GM12878 (cell line): ENCODE results near the gene DNTTIP2. TPM values are rescaled to one million over a fixed set of nuclear protein-coding genes. Genes with fewer than 3 reads are reported as not detected.

Source experiments
- ATAC-seq: fragments of 200-7000 bp; cut with Tn5 transposase; 3 replicates; pipeline ENCODE4 v1.9.1; 2020; ENCODE audit warnings: mild to moderate bottlenecking, moderate library complexity
- BruUV-seq: library from RNA; stranded (reverse); fragments of 400-500 nt; replicated peaks from 2 replicates; lab custom pipeline; 2021; lab: Mats Ljungman, UMichigan
- CTCF ChIA-PET: fragments of 300-600 bp; sonication (Branson Sonifier 250); formaldehyde crosslinking; extraction: SDS; loops from one replicate; lab custom pipeline; 2021; ENCODE audit warnings: inconsistent platforms; lab: Yijun Ruan, JAX
- POLR2A ChIA-PET: fragments of 350-600 bp; formaldehyde crosslinking; extraction: SDS; loops from one replicate; lab custom pipeline; 2021; ENCODE audit warnings: inconsistent platforms; lab: Charles Lee
- RAD21 ChIA-PET: fragments of 300-600 bp; sonication (Branson Sonifier 250); formaldehyde crosslinking; loops from one replicate; lab custom pipeline; 2023; ENCODE audit warnings: antibody characterized with exemption; ENCODE audit not compliant: unreplicated experiment; lab: Charles Lee
- SMC1A ChIA-PET: fragments of 300-600 bp; sonication (Branson Sonifier 250); formaldehyde crosslinking; loops from one replicate; lab custom pipeline; 2023; ENCODE audit not compliant: unreplicated experiment, uncharacterized antibody; lab: Charles Lee
- DNase-seq: peaks from one replicate; pipeline ENCODE4 v3.0.0-alpha.2; 2011; ENCODE audit warnings: low read depth, low spot score
- FAIRE-seq: peaks from 3 replicates; lab custom pipeline; 2011; peaks lifted over from hg19 to GRCh38; lab: Jason Lieb, UNC
- H2AFZ ChIP-seq: 2 replicates; pipeline ENCODE4 v1.6.0; 2011; ENCODE audit warnings: low read depth, low read length, control low read depth; ENCODE audit not compliant: control insufficient read depth
- H3K27ac ChIP-seq: 2 replicates; pipeline ENCODE4 v1.5.1; 2011; ENCODE audit warnings: control low read depth; ENCODE audit not compliant: control insufficient read depth, insufficient read depth
- H3K27me3 ChIP-seq, 2 experiments: replicated peaks in 1 of 2; 2 replicates each; pipeline versions ENCODE4 v1.6.0 to v1.6.1; 2011; ENCODE audit warnings: low read length in 1 of 2; ENCODE audit not compliant: control insufficient read depth in 2 of 2, insufficient read depth in 2 of 2
- H3K36me3 ChIP-seq, 2 experiments: 2 replicates each; pipeline ENCODE4 v1.5.1; 2011; ENCODE audit warnings: low read length in 1 of 2; ENCODE audit not compliant: control insufficient read depth in 2 of 2, insufficient read depth in 2 of 2
- H3K4me1 ChIP-seq: 2 replicates; pipeline ENCODE4 v1.6.1; 2011; ENCODE audit warnings: mild to moderate bottlenecking, low read length, moderate library complexity, mixed read lengths; ENCODE audit not compliant: control insufficient read depth, insufficient read depth
- H3K4me2 ChIP-seq: 2 replicates; pipeline ENCODE4 v1.6.0; 2011; ENCODE audit warnings: control low read depth; ENCODE audit not compliant: control insufficient read depth, insufficient read depth
- H3K4me3 ChIP-seq: fragments of 200-600 bp; sonication (generic); 2 replicates; pipeline ENCODE4 v1.5.1; 2016
- H3K79me2 ChIP-seq: 2 replicates; pipeline ENCODE4 v1.6.0; 2011; ENCODE audit warnings: low read length; ENCODE audit not compliant: control insufficient read depth, insufficient read depth
- H3K9ac ChIP-seq: 2 replicates; pipeline ENCODE4 v1.8.0; 2011; ENCODE audit warnings: low read length, control low read depth, mixed read lengths; ENCODE audit not compliant: control insufficient read depth, insufficient read depth
- H3K9me3 ChIP-seq: replicated peaks from 3 replicates; pipeline ENCODE4 v1.5.1; 2011; ENCODE audit warnings: mild to moderate bottlenecking, low read length; ENCODE audit not compliant: control insufficient read depth, insufficient read depth
- H4K20me1 ChIP-seq: 2 replicates; pipeline ENCODE4 v1.6.0; 2011; ENCODE audit not compliant: control insufficient read depth, insufficient read depth
- BMI1 ChIP-seq: fragments of 450-650 bp; IDR thresholded peaks from 2 replicates; pipeline ENCODE4 v1.6.1; 2016; ENCODE audit warnings: mild to moderate bottlenecking, moderate library complexity, borderline replicate concordance
- CHD1 ChIP-seq: IDR thresholded peaks from 2 replicates; pipeline ENCODE4 v1.6.1; 2012; ENCODE audit warnings: low read depth, low read length, improper control_type of control experiment
- CREB1 ChIP-seq: IDR thresholded peaks from 2 replicates; pipeline ENCODE4 v1.6.1; 2012; ENCODE audit warnings: low read depth, mild to moderate bottlenecking, inconsistent platforms
- CUX1 ChIP-seq: IDR thresholded peaks from 2 replicates; pipeline ENCODE4 v1.6.1; 2012; ENCODE audit warnings: improper control_type of control experiment, low read depth, low read length; ENCODE audit not compliant: insufficient replicate concordance
- EGR1 ChIP-seq, 2 experiments: IDR thresholded peaks; 1 replicate in 1 of 2; 2 replicates in 1 of 2; pipeline ENCODE4 v1.6.1; 2011 to 2012; ENCODE audit warnings: low read depth in 2 of 2, low read length in 2 of 2, borderline replicate concordance in 1 of 2, mild to moderate bottlenecking in 1 of 2, moderate library complexity in 1 of 2
- FOXM1 ChIP-seq: IDR thresholded peaks from 2 replicates; pipeline ENCODE4 v1.6.1; 2012; ENCODE audit warnings: low read depth, mild to moderate bottlenecking, inconsistent platforms, low read length, moderate library complexity
- IRF5 ChIP-seq: fragments of 450-650 bp; IDR thresholded peaks from 2 replicates; pipeline ENCODE4 v1.6.1; 2017; ENCODE audit warnings: borderline replicate concordance
- MLLT1 ChIP-seq: fragments of 450-650 bp; IDR thresholded peaks from 2 replicates; pipeline ENCODE4 v1.6.1; 2016; ENCODE audit warnings: mild to moderate bottlenecking
- MTA3 ChIP-seq: IDR thresholded peaks from 2 replicates; pipeline ENCODE4 v1.6.1; 2012; ENCODE audit warnings: low read length, inconsistent platforms, borderline replicate concordance
- MYB ChIP-seq: fragments of 150-350 bp; IDR thresholded peaks from 2 replicates; pipeline ENCODE4 v1.6.1; 2014; ENCODE audit warnings: mild to moderate bottlenecking, low read depth, low read length, borderline replicate concordance
- RFX5 ChIP-seq: IDR thresholded peaks from 2 replicates; pipeline ENCODE4 v1.6.1; 2011; ENCODE audit warnings: low read depth, low read length, improper control_type of control experiment
- SIN3A ChIP-seq: IDR thresholded peaks from 2 replicates; pipeline ENCODE4 v1.6.1; 2012; ENCODE audit warnings: low read depth, low read length, improper control_type of control experiment
- SIX5 ChIP-seq: IDR thresholded peaks from 2 replicates; pipeline ENCODE4 v1.6.1; 2011; ENCODE audit warnings: mild to moderate bottlenecking, low read depth, low read length, moderate library complexity; ENCODE audit not compliant: severe bottlenecking
- SMAD5 ChIP-seq: IDR thresholded peaks from 2 replicates; pipeline ENCODE4 v1.6.1; 2016; ENCODE audit warnings: antibody characterized with exemption, low read depth
- TCF3 ChIP-seq: IDR thresholded peaks from 2 replicates; pipeline ENCODE4 v1.6.1; 2012; ENCODE audit warnings: low read depth, mild to moderate bottlenecking, low read length, borderline replicate concordance; ENCODE audit not compliant: insufficient read depth
- ZNF207 ChIP-seq: fragments of 450-650 bp; IDR thresholded peaks from 2 replicates; pipeline ENCODE4 v1.6.1; 2014; ENCODE audit warnings: antibody characterized with exemption, mild to moderate bottlenecking, borderline replicate concordance
- ZNF24 ChIP-seq: fragments of 450-650 bp; IDR thresholded peaks from 2 replicates; pipeline ENCODE4 v1.6.1; 2017; ENCODE audit warnings: antibody characterized with exemption, mild to moderate bottlenecking
- WGBS: methylation state at CpG from one replicate; pipeline ENCODE4 v1.1.6; 2016; ENCODE audit warnings: low lambda C conversion rate; ENCODE audit not compliant: insufficient replicate concordance, insufficient coverage; ENCODE audit errors: missing lambda C conversion rate; 5-methylcytosine and 5-hydroxymethylcytosine counted together
- in situ Hi-C: fragments of 300-500 bp; cut with MboI; formaldehyde crosslinking; loops from 9 replicates; pipeline ENCODE4 v1.14.3; 2018; ENCODE audit warnings: mixed read lengths
- intact Hi-C: fragments of 100-400 bp; cut with micrococcal nuclease; formaldehyde crosslinking; loops from one replicate; pipeline ENCODE4 v1.14.2; 2022; ENCODE audit not compliant: unreplicated experiment
- polyA plus RNA-seq, 11 experiments: library from polyadenylated mRNA; depleted of rRNA in 4 of 11; unstranded in 6 of 11; stranded (reverse) in 5 of 11; fragments of >200 nt; fragmentation: Nextera tagmentation in 4 of 11; fragmentation: Illumina TruSeq in 1 of 11; extraction: Ambion mirVana in 4 of 11; extraction: Trizol in 1 of 11; gene quantifications; 1 replicate in 1 of 11; 2 replicates in 10 of 11; pipeline versions ENCODE4 v1.2.1 to v1.2.3, GENCODE V29; 2011 to 2016; ENCODE audit warnings: inconsistent platforms in 2 of 11, missing spikeins in 2 of 11, low read depth in 1 of 11
- total RNA-seq, 4 experiments: library from RNA; depleted of rRNA in 3 of 4; stranded (reverse); fragments of >200 nt in 3 of 4; fragmentation: Illumina TruSeq in 1 of 4; extraction: Trizol in 1 of 4; gene quantifications; 2 replicates each; pipeline versions ENCODE4 v1.2.1 to v1.2.3, GENCODE V29; 2013 to 2021

The DNTTIP2 gene
- total and polyA plus RNA-seq, 10 of the 15 experiments (the other 5 are each of a cell fraction or from before 2014, with no cell fraction given), result 34.3 to 99.2 (median 74.9) TPM

GRCh38 chr1:93878501-93878888, 511 bp downstream of the DNTTIP2 start:
- H3K9me3 ChIP-seq, result no peaks in the 10 kb centered on the region
- peaks cover 3 to 7% of the 10 kb centered on the region in 2 experiments for H3K36me3 ChIP-seq
- peak; percentile 78 for ATAC-seq
- CTCF ChIA-PET, result interaction anchor here (0.7 to 1.6 kb wide), 3 partner anchors 32 to 161 kb away, joined by 3 to 6 read pairs (median 3); no protein-coding TSS in a partner anchor
- H3K27ac ChIP-seq, result peak overlapping the region; percentile 94
- SMC1A ChIA-PET, result interaction anchor here (1.0 to 1.5 kb wide), 3 partner anchors 10 to 26 kb away, joined by 3 to 5 read pairs (median 4); no protein-coding TSS in a partner anchor
- peaks cover 9% of the 10 kb centered on the region; the same call in 1 of the 2 replicates for H3K4me1 ChIP-seq
- H2AFZ ChIP-seq, result peak overlapping the region; percentile 90
- in situ Hi-C loops (no loop called here), intact Hi-C loops (loop anchor here (2.0 kb wide), 1 partner anchor 32 kb away; no protein-coding TSS in a partner anchor)
- H3K4me3 ChIP-seq, result peak overlapping the region; percentile 95
- peak overlapping the region; percentile 86 for H3K9ac ChIP-seq
- POLR2A ChIA-PET, result interaction anchor here (1.1 to 1.7 kb wide), 2 partner anchors 10 to 23 kb away, joined by 3 to 6 read pairs; no protein-coding TSS in a partner anchor
- DNase-seq, result no peak
- no peaks in the 10 kb centered on the region for H3K27me3 ChIP-seq
- no peaks in the 10 kb centered on the region for H4K20me1 ChIP-seq
- under 1% methylated on average over 20 of the region's 20 CpGs for WGBS
- H3K4me2 ChIP-seq, result peak overlapping the region; percentile 79
- RAD21 ChIA-PET, result interaction anchor here (1.2 kb wide), 1 partner anchor 32 kb away, joined by 5 read pairs; no protein-coding TSS in a partner anchor
- BruUV-seq, result TSS peak; percentile 71
- FAIRE-seq, result no peak
- peaks cover 34% of the 10 kb centered on the region for H3K79me2 ChIP-seq
- no peak for TF ChIP-seq MLLT1
- TF ChIP-seq MYB, result no peak
- TF ChIP-seq MTA3, result no peak
- TF ChIP-seq EGR1 (IDR thresholded peaks at IDR 0.05; ENCODE audit: borderline replicate concordance in 1 of 2, low read depth in 2 of 2, low read length in 2 of 2), result no peak
- TF ChIP-seq TCF3, result no peak
- TF ChIP-seq CHD1, result no peak
- TF ChIP-seq SIX5, result no peak
- no peak for TF ChIP-seq SIN3A
- TF ChIP-seq ZNF207, result no peak
- TF ChIP-seq FOXM1, result 0 out of 2 replicates have a peak, but pooled peaks have one; percentile 2
- no peak for TF ChIP-seq RFX5
- no peak for TF ChIP-seq IRF5
- TF ChIP-seq BMI1, result no peak
- peak; percentile 59; the same call in 1 of the 2 replicates for TF ChIP-seq CREB1
- TF ChIP-seq ZNF24, result no peak
- TF ChIP-seq SMAD5, result no peak
- TF ChIP-seq CUX1, result no peak
